Endothelial cell of umbilical vein (primary cell): ENCODE measurements around the gene CUBN. TPM values are rescaled to one million over a fixed set of nuclear protein-coding genes. Genes with fewer than 3 reads are reported as not detected.

ENCODE experiments used
- BruUV-seq: library from RNA; stranded (reverse); fragments of 400-500 nt; replicated peaks from 2 replicates; lab custom pipeline; 2021; lab: Mats Ljungman, UMichigan
- CTCF ChIA-PET: fragments of 300-600, 350-600 bp; sonication (Branson Sonifier 250); formaldehyde crosslinking; loops from one replicate; lab custom pipeline; 2021; ENCODE audit warnings: antibody characterized with exemption, inconsistent platforms; lab: Charles Lee
- POLR2A ChIA-PET: fragments of 300-600, 350-600 bp; sonication (Branson Sonifier 250); formaldehyde crosslinking; loops from one replicate; lab custom pipeline; 2021; ENCODE audit warnings: antibody characterized with exemption, inconsistent platforms; lab: Charles Lee
- DNase-seq: peaks from one replicate; pipeline ENCODE4 v3.0.0-alpha.2; 2011; ENCODE audit warnings: low read depth, low spot score
- FAIRE-seq: peaks from 2 replicates; lab custom pipeline; 2011; peaks lifted over from hg19 to GRCh38; lab: Jason Lieb, UNC
- H2AFZ ChIP-seq: 2 replicates; pipeline ENCODE4 v1.6.0; 2012; ENCODE audit warnings: low read depth, low read length, control low read depth, inconsistent platforms
- H3K27ac ChIP-seq: 2 replicates; pipeline ENCODE4 v1.5.1; 2011; ENCODE audit warnings: low read depth, mild to moderate bottlenecking, control low read depth, low read length, moderate library complexity; ENCODE audit not compliant: insufficient read depth
- H3K27me3 ChIP-seq, 2 experiments: 2 replicates each; pipeline versions ENCODE4 v1.6.0 to v1.6.1; 2011; ENCODE audit warnings: low read length in 2 of 2, mixed read lengths in 1 of 2; ENCODE audit not compliant: control insufficient read depth in 2 of 2, insufficient read depth in 2 of 2
- H3K36me3 ChIP-seq, 2 experiments: 2 replicates in 1 of 2; 3 replicates in 1 of 2; pipeline ENCODE4 v1.5.1; 2011; ENCODE audit warnings: low read length in 2 of 2, mild to moderate bottlenecking in 1 of 2, moderate library complexity in 1 of 2; ENCODE audit not compliant: control insufficient read depth in 2 of 2, insufficient read depth in 2 of 2; ENCODE audit errors: extremely low read depth in 1 of 2
- H3K4me1 ChIP-seq: 3 replicates; pipeline ENCODE4 v1.5.1; 2011; ENCODE audit warnings: mild to moderate bottlenecking, low read length; ENCODE audit not compliant: control insufficient read depth, insufficient read depth; ENCODE audit errors: extremely low read depth
- H3K4me2 ChIP-seq: 2 replicates; pipeline ENCODE4 v1.6.1; 2011; ENCODE audit warnings: low read length, control low read depth, mixed read lengths; ENCODE audit not compliant: insufficient read depth
- H3K4me3 ChIP-seq, 3 experiments: fragments of 200-600 bp in 1 of 3; sonication (generic), shearing (Covaris generic) in 1 of 3; replicated peaks in 1 of 3; 2 replicates each; pipeline ENCODE4 v1.5.1; 2011 to 2016; ENCODE audit warnings: control low read depth in 3 of 3, low read length in 3 of 3, mild to moderate bottlenecking in 2 of 3, inconsistent platforms in 1 of 3, low read depth in 1 of 3, moderate library complexity in 1 of 3; ENCODE audit not compliant: insufficient read depth in 1 of 3
- H3K79me2 ChIP-seq: 2 replicates; pipeline ENCODE4 v1.6.0; 2012; ENCODE audit warnings: low read length, inconsistent platforms; ENCODE audit not compliant: control insufficient read depth, insufficient read depth
- H3K9ac ChIP-seq: replicated peaks from 2 replicates; pipeline ENCODE3; 2011; ENCODE audit warnings: low read length, control low read depth; ENCODE audit not compliant: insufficient read depth; ENCODE audit errors: extremely low read depth
- H3K9me1 ChIP-seq: replicated peaks from 3 replicates; pipeline ENCODE4 v1.6.0; 2011; ENCODE audit warnings: mild to moderate bottlenecking, low read length; ENCODE audit not compliant: control insufficient read depth, insufficient read depth; ENCODE audit errors: extremely low read depth
- H3K9me3 ChIP-seq: replicated peaks from 2 replicates; pipeline ENCODE4 v1.5.1; 2012; ENCODE audit warnings: low read length, inconsistent platforms; ENCODE audit not compliant: control insufficient read depth, insufficient read depth
- H4K20me1 ChIP-seq: replicated peaks from 2 replicates; pipeline ENCODE3; 2011; ENCODE audit warnings: mild to moderate bottlenecking, low read length; ENCODE audit not compliant: control insufficient read depth, insufficient read depth; ENCODE audit errors: extremely low read depth
- CTCF ChIP-seq, 2 donors: IDR thresholded peaks; 1 replicate in 1 of 2; 2 replicates in 1 of 2; pipeline ENCODE4 v1.5.1; 2011; ENCODE audit warnings: low read length in 2 of 2, mild to moderate bottlenecking in 2 of 2, moderate library complexity in 2 of 2, control low read depth in 1 of 2, inconsistent platforms in 1 of 2, low read depth in 1 of 2; ENCODE audit not compliant: insufficient read depth in 1 of 2; ENCODE audit errors: extremely low read depth in 1 of 2
- EZH2 ChIP-seq: IDR thresholded peaks from 2 replicates; pipeline ENCODE4 v1.6.1; 2012; ENCODE audit warnings: borderline replicate concordance, low read depth, mild to moderate bottlenecking, moderate library complexity, low read length, inconsistent platforms; ENCODE audit not compliant: severe bottlenecking
- FOS ChIP-seq: IDR thresholded peaks from 2 replicates; pipeline ENCODE4 v1.6.1; 2011; ENCODE audit warnings: mild to moderate bottlenecking, low read length, moderate library complexity, borderline replicate concordance; ENCODE audit not compliant: insufficient read depth
- GATA2 ChIP-seq: IDR thresholded peaks from 2 replicates; pipeline ENCODE4 v1.7.0; 2011; ENCODE audit warnings: low read depth, mild to moderate bottlenecking, moderate library complexity, mixed read lengths, low read length; ENCODE audit not compliant: insufficient read length, insufficient read depth
- JUN ChIP-seq: IDR thresholded peaks from 2 replicates; pipeline ENCODE4 v1.6.1; 2011; ENCODE audit warnings: borderline replicate concordance, low read depth; ENCODE audit not compliant: insufficient read length, insufficient read depth
- MYC ChIP-seq: IDR thresholded peaks from one replicate; pipeline ENCODE4 v1.6.1; 2011; ENCODE audit warnings: mild to moderate bottlenecking, low read depth, low read length
- POLR2A ChIP-seq: IDR thresholded peaks from 2 replicates; pipeline ENCODE4 v1.6.1; 2012; ENCODE audit warnings: low read depth, mild to moderate bottlenecking, control low read depth, low read length
- POLR2AphosphoS5 ChIP-seq: IDR thresholded peaks from 2 replicates; pipeline ENCODE4 v1.6.1; 2012; ENCODE audit warnings: low read depth, mild to moderate bottlenecking, control low read depth, low read length, moderate library complexity; ENCODE audit not compliant: insufficient read depth
- dilution Hi-C: fragments of 300-500 bp; cut with MboI; formaldehyde crosslinking; loops from one replicate; pipeline ENCODE4 v1.15.0; 2019; ENCODE audit warnings: low sequenced_read_pairs; ENCODE audit not compliant: extremely low pct_ligation_motif_present
- intact Hi-C: fragments of 100-400 bp; cut with micrococcal nuclease; formaldehyde crosslinking; loops from one replicate; pipeline ENCODE4 v1.10.0; 2022
- polyA plus RNA-seq, 4 experiments: library from polyadenylated mRNA; depleted of rRNA in 3 of 4; stranded (reverse) in 3 of 4; unstranded in 1 of 4; fragments of >200 nt; gene quantifications; 2 replicates each; pipeline versions ENCODE4 v1.2.1 to v1.2.3, GENCODE V29; 2011 to 2012; ENCODE audit warnings: missing spikeins in 1 of 4
- total RNA-seq: library from RNA; stranded (reverse); gene quantifications from 2 replicates; pipeline ENCODE4 v1.2.3, GENCODE V29; 2021
- TF ChIP-seq, protein P1 (sequence below): IDR thresholded peaks from 2 replicates; pipeline ENCODE4 v1.6.1; 2011; ENCODE audit not compliant: insufficient read depth, insufficient read length

The CUBN gene
- total and polyA plus RNA-seq, 2 donors (not counting 3 experiments of a cell fraction or from before 2014, with no cell fraction given) = 2.7 to 4.6 TPM

- TF ChIP-seq CTCF (IDR thresholded peaks at IDR 0.05; ENCODE audit: extremely low read depth in 1 of 2, insufficient read depth in 1 of 2, low read depth in 1 of 2, low read length in 2 of 2) (no peak), FOS (no peak), GATA2 (no peak), MYC (no peak), POLR2A (no peak), POLR2AphosphoS5 (no peak), JUN (no peak), EZH2 (no peak)
- TF ChIP-seq, protein P1, sequence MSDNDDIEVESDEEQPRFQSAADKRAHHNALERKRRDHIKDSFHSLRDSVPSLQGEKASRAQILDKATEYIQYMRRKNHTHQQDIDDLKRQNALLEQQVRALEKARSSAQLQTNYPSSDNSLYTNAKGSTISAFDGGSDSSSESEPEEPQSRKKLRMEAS = no peak
- Histone ChIP-seq H3K36me3 (no peaks in the 10 kb centered on the region), H4K20me1 (no peaks in the 10 kb centered on the region), H3K4me2 (no peak overlapping the region), H3K79me2 (no peaks in the 10 kb centered on the region), H2AFZ (no peak overlapping the region), H3K27me3 (no peaks in the 10 kb centered on the region), H3K4me3 (no peak overlapping the region), H3K9ac (no peak overlapping the region), H3K9me3 (no peaks in the 10 kb centered on the region), H3K4me1 (peaks cover 19% of the 10 kb centered on the region), H3K27ac (no peak overlapping the region), H3K9me1 (no peaks in the 10 kb centered on the region)
- peak; percentile 8 for DNase-seq
- POLR2A ChIA-PET = no interaction called here
- intact Hi-C loops (no loop called here), dilution Hi-C loops (no loop called here)
- no peak for FAIRE-seq
- no TSS peak for BruUV-seq
- CTCF ChIA-PET = interaction anchor here (0.6 to 1.1 kb wide), 2 partner anchors 30 to 189 kb away, joined by 3 read pairs; no protein-coding TSS in a partner anchor
Measured at GRCh38 chr10:16915300-16915699, 214.3 kb downstream of the CUBN start.
